ENCODE data around the gene EDNRB. TPM values are rescaled to one million over a fixed set of nuclear protein-coding genes. Genes with fewer than 3 reads are reported as not detected.
"Not testable (repeated sequence)": the region's sequence is repeated elsewhere in the genome, so short reads cannot be mapped to it uniquely, and the experiment has no call there.

Gene EDNRB
- total and polyA plus RNA-seq, 2 of the 8 experiments (the other 6 are each of a cell fraction or from before 2014, with no cell fraction given): 15.8 to 73.2 TPM

GRCh38 chr13:77946522-77946921, 27.9 kb upstream of the EDNRB start (continued):
- TF ChIP-seq CHD2 (IDR thresholded peaks at IDR 0.05; ENCODE audit: low read length) (no peak), TAF7 (optimal IDR thresholded peaks at IDR 0.05; ENCODE audit: borderline replicate concordance, low read depth, low read length) (no peak), CHD1 (IDR thresholded peaks at IDR 0.05; ENCODE audit: low read depth, low read length) (no peak)
- TF ChIP-seq, protein P1, sequence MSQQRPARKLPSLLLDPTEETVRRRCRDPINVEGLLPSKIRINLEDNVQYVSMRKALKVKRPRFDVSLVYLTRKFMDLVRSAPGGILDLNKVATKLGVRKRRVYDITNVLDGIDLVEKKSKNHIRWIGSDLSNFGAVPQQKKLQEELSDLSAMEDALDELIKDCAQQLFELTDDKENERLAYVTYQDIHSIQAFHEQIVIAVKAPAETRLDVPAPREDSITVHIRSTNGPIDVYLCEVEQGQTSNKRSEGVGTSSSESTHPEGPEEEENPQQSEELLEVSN (IDR thresholded peaks at IDR 0.05): no peak

DNA sequence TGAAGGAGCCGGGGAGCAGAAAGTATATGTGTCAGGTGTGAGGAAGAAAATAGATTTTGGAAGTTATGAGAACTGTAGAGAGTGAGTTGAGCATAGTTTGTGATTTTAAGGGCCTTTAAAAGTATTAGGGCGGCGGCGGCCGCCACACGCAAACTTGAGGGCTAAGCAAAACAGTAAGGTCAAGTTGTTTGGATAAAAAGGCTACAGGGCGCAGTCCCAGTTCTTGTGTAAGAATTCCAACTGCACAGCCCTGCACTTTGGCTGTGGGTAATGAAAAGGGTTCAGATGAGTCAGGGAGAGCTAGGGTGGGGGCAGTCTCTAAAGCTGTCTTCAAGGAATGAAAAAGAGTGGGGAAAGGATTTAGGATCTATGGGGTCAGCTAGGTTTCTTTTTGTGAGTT, 16.4 kb upstream of the EDNRB start:
- H3K14ac ChIP-seq (ENCODE audit: insufficient read length); H2BK5ac ChIP-seq (ENCODE audit: low read depth, low read length); H2BK15ac ChIP-seq (ENCODE audit: low read length); H3K27ac ChIP-seq (ENCODE audit: low read depth, low read length); H3K4me1 ChIP-seq (replicated peaks in 1 of 4; ENCODE audit: control insufficient read depth in 3 of 4, insufficient read depth in 4 of 4, low read length in 3 of 4); H3K4me2 ChIP-seq (ENCODE audit: insufficient read depth in 1 of 2, low read depth in 2 of 2, low read length in 2 of 2); H4K5ac ChIP-seq (ENCODE audit: insufficient read length, low read depth, low read length); H3K4me3 ChIP-seq (ENCODE audit: extremely low read depth in 1 of 4, insufficient read depth in 2 of 4, low read depth in 3 of 4, low read length in 4 of 4); H3K56ac ChIP-seq (replicated peaks; ENCODE audit: insufficient read length, low read depth, low read length); H2BK20ac ChIP-seq (ENCODE audit: low read length); FAIRE-seq; H2AK5ac ChIP-seq (ENCODE audit: low read depth, low read length); H3K79me2 ChIP-seq (ENCODE audit: control insufficient read depth in 1 of 2, insufficient read depth in 2 of 2, low read length in 2 of 2); H2AFZ ChIP-seq (ENCODE audit: low read length); H4K20me1 ChIP-seq (replicated peaks in 1 of 2; ENCODE audit: control insufficient read depth in 1 of 2, insufficient read depth in 2 of 2, low read length in 2 of 2); H3K18ac ChIP-seq (ENCODE audit: extremely low read depth, low read length); H3K23me2 ChIP-seq (ENCODE audit: low read depth, low read length); H4K8ac ChIP-seq (ENCODE audit: extremely low read depth, insufficient read depth, low read length); H2BK12ac ChIP-seq (ENCODE audit: low read depth, low read length); H3K36me3 ChIP-seq (ENCODE audit: control insufficient read depth in 2 of 4, insufficient read depth in 4 of 4, low read length in 3 of 4); DNase-seq (ENCODE audit: low read depth in 1 of 2, low spot score in 2 of 2); H3K4ac ChIP-seq (replicated peaks; ENCODE audit: insufficient read length, low read depth, low read length); H3K23ac ChIP-seq (ENCODE audit: insufficient read length); H3K79me1 ChIP-seq (ENCODE audit: low read depth, low read length); POLR2A ChIA-PET (ENCODE audit: partially characterized antibody); H2BK120ac ChIP-seq (replicated peaks; ENCODE audit: low read depth, low read length); H3K9ac ChIP-seq (replicated peaks in 1 of 4; ENCODE audit: extremely low read depth in 1 of 4, low read depth in 3 of 4, low read length in 3 of 4); H4K91ac ChIP-seq (replicated peaks; ENCODE audit: insufficient read length, low read length); H3K27me3 ChIP-seq (replicated peaks in 1 of 4; ENCODE audit: control insufficient read depth in 3 of 4, extremely low read depth in 1 of 4, insufficient read depth in 3 of 4, low read length in 3 of 4): not testable (repeated sequence)
- CTCF ChIA-PET (ENCODE audit: partially characterized antibody): interaction anchor here (0.6 kb wide), 1 partner anchor 631 kb away, joined by 3 read pairs; no protein-coding TSS in a partner anchor
- peaks cover 10 to 15% of the 10 kb centered on the region in 2 experiments; a peak in 3 of 4 replicates for H3K9me3 ChIP-seq (ENCODE audit: insufficient read depth in 2 of 2, low read depth in 1 of 2, low read length in 1 of 2)
- WGBS, 2 experiments (ENCODE audit: extremely low coverage in 1 of 2, insufficient coverage in 1 of 2, insufficient read length in 1 of 2, insufficient replicate concordance in 2 of 2, low coverage in 1 of 2, low lambda C conversion rate in 2 of 2, missing lambda C conversion rate in 1 of 2): 94% methylated on average over 7 of the region's 7 CpGs; no CpG with 5 or more reads in 1 of the 2 experiments

Measured in H1 (cell line).